Measurements from ENCODE around the gene SLC49A3. TPM values are rescaled to one million over a fixed set of nuclear protein-coding genes. Genes with fewer than 3 reads are reported as not detected.
A peak's percentile ranks its signal among the peaks of the same experiment; 100 is the strongest.

SLC49A3 gene
- polyA plus RNA-seq, 1 donor from 2014 or later: not detected

- Histone ChIP-seq H3K9ac (ENCODE audit: low read length) (no peak overlapping the region), H3K9me3 (ENCODE audit: low read length) (no peaks in the 10 kb centered on the region), H4K20me1 (ENCODE audit: insufficient read depth) (peaks cover 13% of the 10 kb centered on the region), H3K27ac (ENCODE audit: low read length) (peak overlapping the region; percentile 42), H3K4me3 (ENCODE audit: low read length) (no peak overlapping the region), H3F3A (ENCODE audit: insufficient read depth, low read length, poor library complexity, severe bottlenecking) (no peaks in the 10 kb centered on the region), H3K9me2 (ENCODE audit: insufficient read depth, low read length) (no peaks in the 10 kb centered on the region), H3K79me2 (replicated peaks; ENCODE audit: insufficient read depth, low read length) (peaks cover 59% of the 10 kb centered on the region), H2AFZ (ENCODE audit: low read depth, low read length) (no peak overlapping the region), H3K36me3 (ENCODE audit: insufficient read depth, low read length) (no peaks in the 10 kb centered on the region), H3K27me3 (ENCODE audit: insufficient read depth, low read depth, low read length) (no peaks in the 10 kb centered on the region), H3K4me2 (ENCODE audit: low read length) (no peak overlapping the region)
- TF ChIP-seq EP300 (conservative IDR thresholded peaks at IDR 0.05; ENCODE audit: poor library complexity, severe bottlenecking) (no peak), MXI1 (conservative IDR thresholded peaks at IDR 0.05; ENCODE audit: poor library complexity, severe bottlenecking) (no peak), TAF1 (IDR thresholded peaks at IDR 0.05; ENCODE audit: low read depth) (no peak)
These were observed 36.7 kb upstream of the SLC49A3 start for GRCh38 chr4:725391-726234.

- Histone ChIP-seq H3K4me3 (ENCODE audit: low read length) (no peak overlapping the region), H2AFZ (ENCODE audit: low read depth, low read length) (no peak overlapping the region), H3K27ac (ENCODE audit: low read length) (no peak overlapping the region), H3F3A (ENCODE audit: insufficient read depth, low read length, poor library complexity, severe bottlenecking) (no peaks in the 10 kb centered on the region), H3K36me3 (ENCODE audit: insufficient read depth, low read length) (no peaks in the 10 kb centered on the region), H3K27me3 (ENCODE audit: insufficient read depth, low read depth, low read length) (no peaks in the 10 kb centered on the region), H3K9me2 (ENCODE audit: insufficient read depth, low read length) (no peaks in the 10 kb centered on the region), H3K9ac (ENCODE audit: low read length) (no peak overlapping the region), H4K20me1 (ENCODE audit: insufficient read depth) (peaks cover 13% of the 10 kb centered on the region), H3K9me3 (ENCODE audit: low read length) (no peaks in the 10 kb centered on the region), H3K4me2 (ENCODE audit: low read length) (no peak overlapping the region), H3K79me2 (replicated peaks; ENCODE audit: insufficient read depth, low read length) (peaks cover 55% of the 10 kb centered on the region)
- TF ChIP-seq EP300 (conservative IDR thresholded peaks at IDR 0.05; ENCODE audit: poor library complexity, severe bottlenecking): no peak
These were observed 35.0 kb upstream of the SLC49A3 start for GRCh38 chr4:723751-724530.

- H3K79me2 ChIP-seq (replicated peaks; ENCODE audit: insufficient read depth, low read length): peaks cover 55% of the 10 kb centered on the region
These were observed 34.0 kb upstream of the SLC49A3 start for GRCh38 chr4:722851-723360.

More at GRCh38 chr4:722851-723360, 34.0 kb upstream of the SLC49A3 start:
- no peak for TF ChIP-seq CTCF (IDR thresholded peaks at IDR 0.05; ENCODE audit: poor library complexity, severe bottlenecking)
- no peak for TF ChIP-seq SMC3 (conservative IDR thresholded peaks at IDR 0.05; ENCODE audit: poor library complexity)
- TF ChIP-seq MXI1 (conservative IDR thresholded peaks at IDR 0.05; ENCODE audit: poor library complexity, severe bottlenecking): no peak
- no peak for TF ChIP-seq REST (IDR thresholded peaks at IDR 0.05; ENCODE audit: borderline replicate concordance)
- TF ChIP-seq EZH2 (IDR thresholded peaks at IDR 0.05; ENCODE audit: borderline replicate concordance, insufficient read depth, low read length, poor library complexity, severe bottlenecking): no peak
- no peak for TF ChIP-seq RAD21 (conservative IDR thresholded peaks at IDR 0.05)
- TF ChIP-seq EP300 (conservative IDR thresholded peaks at IDR 0.05; ENCODE audit: poor library complexity, severe bottlenecking): no peak
- TF ChIP-seq POLR2AphosphoS5 (IDR thresholded peaks at IDR 0.05): no peak
- TF ChIP-seq TAF1 (IDR thresholded peaks at IDR 0.05; ENCODE audit: low read depth): no peak
- no peak overlapping the region for H3K4me3 ChIP-seq (ENCODE audit: low read length)
- no peak overlapping the region for H3K4me2 ChIP-seq (ENCODE audit: low read length)
- H3K36me3 ChIP-seq (ENCODE audit: insufficient read depth, low read length): no peaks in the 10 kb centered on the region
- peaks cover 20% of the 10 kb centered on the region for H4K20me1 ChIP-seq (ENCODE audit: insufficient read depth)
- H3K27ac ChIP-seq (ENCODE audit: low read length): no peak overlapping the region
- no peaks in the 10 kb centered on the region for H3K9me3 ChIP-seq (ENCODE audit: low read length)
- H2AFZ ChIP-seq (ENCODE audit: low read depth, low read length): no peak overlapping the region
- H3K27me3 ChIP-seq (ENCODE audit: insufficient read depth, low read depth, low read length): no peaks in the 10 kb centered on the region
- no peaks in the 10 kb centered on the region for H3K9me2 ChIP-seq (ENCODE audit: insufficient read depth, low read length)
- no peaks in the 10 kb centered on the region for H3F3A ChIP-seq (ENCODE audit: insufficient read depth, low read length, poor library complexity, severe bottlenecking)
- H3K9ac ChIP-seq (ENCODE audit: low read length): no peak overlapping the region

Data from neural cell (in vitro differentiated cells).